Left lung (tissue), 10 donors: ENCODE results near the gene MCM3. TPM values are rescaled to one million over a fixed set of nuclear protein-coding genes. Genes with fewer than 3 reads are reported as not detected.

Experiments used
- ATAC-seq: fragments of 200-7000 bp; cut with Tn5 transposase; one replicate; pipeline ENCODE4 v1.9.1; 2020; ENCODE audit warnings: moderate library complexity
- DNase-seq, 4 donors: peaks; one replicate each; pipeline ENCODE4 v3.0.0-alpha.2; 2013 to 2020
- H3K27ac ChIP-seq, 2 donors: fragments of 200-600 bp; sonication (generic) in 1 of 2; one replicate each; pipeline versions ENCODE4 v1.5.0 to v1.8.0; 2020 to 2021
- H3K27me3 ChIP-seq, 2 donors: fragments of 200-600 bp; sonication (generic) in 1 of 2; one replicate each; pipeline versions ENCODE4 v1.5.0 to v1.8.0; 2020 to 2021
- H3K36me3 ChIP-seq, 2 donors: fragments of 200-600 bp; sonication (generic) in 1 of 2; one replicate each; pipeline versions ENCODE4 v1.5.0 to v1.8.0; 2020 to 2021
- H3K4me1 ChIP-seq, 2 donors: fragments of 200-600 bp; one replicate each; pipeline ENCODE4 v1.8.0; 2021
- H3K4me3 ChIP-seq, 2 donors: fragments of 200-600 bp; sonication (generic) in 1 of 2; one replicate each; pipeline versions ENCODE4 v1.5.0 to v1.8.0; 2020 to 2021; ENCODE audit warnings: mild to moderate bottlenecking in 1 of 2
- H3K9me3 ChIP-seq, 2 donors: fragments of 200-600 bp; sonication (generic) in 1 of 2; one replicate each; pipeline versions ENCODE4 v1.5.0 to v1.8.0; 2020 to 2021
- intact Hi-C, 2 donors: fragments of 100-400 bp; cut with DNase I; formaldehyde crosslinking; loops; one replicate each; pipeline versions ENCODE4 v1.11.2 to v1.14.2; 2022
- polyA plus RNA-seq, 6 donors: library from polyadenylated mRNA; unstranded; fragments of 120-200 nt; gene quantifications; one replicate each; pipeline ENCODE4 v1.2.1, GENCODE V29; 2013; ENCODE audit not compliant: insufficient read length in 6 of 6
- total RNA-seq, 2 donors: library from RNA; stranded (reverse); fragmentation: NEBNext Ultra II Directional; extraction: Animal tissue kit (Norgen Biotek cat#: 25700); gene quantifications; one replicate each; pipeline ENCODE4 v1.2.1, GENCODE V29; 2021
- TF ChIP-seq, protein P1 (sequence below), 2 donors: fragments of 200-600 bp; sonication (generic) in 1 of 2; IDR thresholded peaks; one replicate each; pipeline versions ENCODE4 v1.5.0 to v1.8.0; 2021; ENCODE audit warnings: antibody characterized with exemption in 2 of 2
- donor health status: DM: no; HTN: yes; CAD: no.
- donor health status: DM: no; HTN: no; CAD: no.

The MCM3 gene
- total and polyA plus RNA-seq, 8 donors: 38.9 to 122 (median 95.3) TPM

DNA sequence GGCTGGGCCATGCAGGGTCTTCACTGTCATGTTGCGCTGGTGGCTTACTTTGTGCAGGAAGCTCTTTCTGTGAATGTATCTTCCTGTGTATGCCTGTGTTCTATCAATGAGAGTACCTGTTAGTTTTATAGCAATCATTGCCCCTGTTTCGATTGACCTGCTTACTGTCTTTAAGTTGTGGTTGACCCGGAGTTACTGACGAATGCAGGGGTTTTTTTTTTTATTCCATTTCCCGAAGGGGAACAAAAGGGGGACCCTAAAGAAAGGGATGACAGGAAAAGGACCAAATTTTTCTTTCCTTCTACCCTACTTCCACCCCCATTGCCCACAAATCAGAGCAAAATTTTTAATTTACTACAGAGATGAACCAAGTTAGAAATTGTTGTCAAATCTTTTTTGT, 40.1 kb downstream of the MCM3 start, which contains the start of gene IL17F:
Gene IL17F, minus strand, starts transcription at position 101 of the 400 bp plus-strand sequence. Its CDS starts 71 bp downstream, at position 30.
- Histone ChIP-seq H3K27me3 (no peaks in the 10 kb centered on the region), H3K9me3 (no peaks in the 10 kb centered on the region), H3K27ac (no peak within 1 kb of the TSS), H3K4me1 (no peaks in the 10 kb centered on the region), H3K36me3 (no peaks in the 10 kb centered on the region), H3K4me3 (no peak within 1 kb of the TSS)
- intact Hi-C loops: no loop called here
- no peak for ATAC-seq
- TF ChIP-seq, protein P1, sequence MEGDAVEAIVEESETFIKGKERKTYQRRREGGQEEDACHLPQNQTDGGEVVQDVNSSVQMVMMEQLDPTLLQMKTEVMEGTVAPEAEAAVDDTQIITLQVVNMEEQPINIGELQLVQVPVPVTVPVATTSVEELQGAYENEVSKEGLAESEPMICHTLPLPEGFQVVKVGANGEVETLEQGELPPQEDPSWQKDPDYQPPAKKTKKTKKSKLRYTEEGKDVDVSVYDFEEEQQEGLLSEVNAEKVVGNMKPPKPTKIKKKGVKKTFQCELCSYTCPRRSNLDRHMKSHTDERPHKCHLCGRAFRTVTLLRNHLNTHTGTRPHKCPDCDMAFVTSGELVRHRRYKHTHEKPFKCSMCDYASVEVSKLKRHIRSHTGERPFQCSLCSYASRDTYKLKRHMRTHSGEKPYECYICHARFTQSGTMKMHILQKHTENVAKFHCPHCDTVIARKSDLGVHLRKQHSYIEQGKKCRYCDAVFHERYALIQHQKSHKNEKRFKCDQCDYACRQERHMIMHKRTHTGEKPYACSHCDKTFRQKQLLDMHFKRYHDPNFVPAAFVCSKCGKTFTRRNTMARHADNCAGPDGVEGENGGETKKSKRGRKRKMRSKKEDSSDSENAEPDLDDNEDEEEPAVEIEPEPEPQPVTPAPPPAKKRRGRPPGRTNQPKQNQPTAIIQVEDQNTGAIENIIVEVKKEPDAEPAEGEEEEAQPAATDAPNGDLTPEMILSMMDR (IDR thresholded peaks at IDR 0.05): no peak
- no peak for DNase-seq

DNA sequence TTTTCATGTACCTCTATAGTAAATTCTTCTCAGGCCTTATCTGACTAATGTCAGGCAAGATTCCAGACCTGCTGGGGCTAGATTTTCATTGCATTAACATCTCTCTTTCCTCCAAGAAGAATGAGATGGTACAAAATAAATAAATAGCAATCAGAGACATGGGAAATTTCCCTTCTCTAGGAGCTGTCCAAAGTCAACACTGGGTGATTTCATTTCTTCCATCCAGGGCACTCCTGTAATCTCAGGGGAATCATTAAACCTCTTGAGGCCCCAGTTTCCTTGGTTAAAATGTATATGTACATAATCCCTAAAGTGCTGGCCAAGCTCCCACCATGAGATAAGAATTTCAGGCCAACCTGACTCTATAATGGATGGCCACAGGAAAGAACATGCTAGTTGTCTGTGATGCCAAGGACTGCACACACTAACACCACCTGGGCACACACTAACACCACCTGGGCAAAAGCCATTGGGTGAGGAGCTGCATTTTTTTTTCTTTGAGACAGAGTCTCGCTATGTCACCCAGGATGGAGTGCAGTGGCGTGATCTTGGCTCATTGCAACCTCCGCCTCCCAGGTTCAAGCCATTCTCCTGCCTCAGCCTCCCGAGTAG, 41.2 kb downstream of the MCM3 start:
- Histone ChIP-seq H3K9me3 (no peaks in the 10 kb centered on the region), H3K27ac (no peak overlapping the region), H3K4me3 (no peak overlapping the region), H3K4me1 (no peaks in the 10 kb centered on the region), H3K36me3 (no peaks in the 10 kb centered on the region), H3K27me3 (no peaks in the 10 kb centered on the region)
- TF ChIP-seq, protein P1 (IDR thresholded peaks at IDR 0.05): no peak
- ATAC-seq (peak; percentile 77), DNase-seq (peak in 2 of 4 donors; percentile 17 to 55)
- intact Hi-C loops: no loop called here

DNA sequence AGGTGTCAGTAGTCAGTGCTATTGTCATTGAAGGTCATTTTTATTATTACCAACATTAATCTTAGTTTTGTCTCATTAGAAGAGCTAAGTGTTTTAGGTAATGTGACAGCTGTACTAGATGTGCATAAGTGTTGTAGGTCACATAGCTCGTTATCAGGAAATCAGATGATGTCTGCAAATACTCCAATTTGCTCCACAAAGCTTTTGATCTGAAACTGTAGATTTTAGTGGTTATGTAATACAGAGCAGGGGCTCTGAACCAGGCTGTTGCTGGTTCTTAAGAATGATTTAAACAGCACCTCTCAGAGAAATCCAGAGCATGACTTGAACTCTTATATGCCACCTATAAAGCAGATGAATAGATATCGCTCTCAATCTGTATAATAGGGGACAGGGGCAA, 42.7 kb downstream of the MCM3 start:
- DNase-seq: no peak
- no peak overlapping the region for H3K4me3 ChIP-seq
- ATAC-seq: no peak
- no peaks in the 10 kb centered on the region for H3K9me3 ChIP-seq
- no peak overlapping the region for H3K27ac ChIP-seq
- TF ChIP-seq, protein P1 (IDR thresholded peaks at IDR 0.05): no peak
- intact Hi-C loops: no loop called here
- no peaks in the 10 kb centered on the region for H3K4me1 ChIP-seq
- no peaks in the 10 kb centered on the region for H3K27me3 ChIP-seq
- H3K36me3 ChIP-seq: no peaks in the 10 kb centered on the region

DNA sequence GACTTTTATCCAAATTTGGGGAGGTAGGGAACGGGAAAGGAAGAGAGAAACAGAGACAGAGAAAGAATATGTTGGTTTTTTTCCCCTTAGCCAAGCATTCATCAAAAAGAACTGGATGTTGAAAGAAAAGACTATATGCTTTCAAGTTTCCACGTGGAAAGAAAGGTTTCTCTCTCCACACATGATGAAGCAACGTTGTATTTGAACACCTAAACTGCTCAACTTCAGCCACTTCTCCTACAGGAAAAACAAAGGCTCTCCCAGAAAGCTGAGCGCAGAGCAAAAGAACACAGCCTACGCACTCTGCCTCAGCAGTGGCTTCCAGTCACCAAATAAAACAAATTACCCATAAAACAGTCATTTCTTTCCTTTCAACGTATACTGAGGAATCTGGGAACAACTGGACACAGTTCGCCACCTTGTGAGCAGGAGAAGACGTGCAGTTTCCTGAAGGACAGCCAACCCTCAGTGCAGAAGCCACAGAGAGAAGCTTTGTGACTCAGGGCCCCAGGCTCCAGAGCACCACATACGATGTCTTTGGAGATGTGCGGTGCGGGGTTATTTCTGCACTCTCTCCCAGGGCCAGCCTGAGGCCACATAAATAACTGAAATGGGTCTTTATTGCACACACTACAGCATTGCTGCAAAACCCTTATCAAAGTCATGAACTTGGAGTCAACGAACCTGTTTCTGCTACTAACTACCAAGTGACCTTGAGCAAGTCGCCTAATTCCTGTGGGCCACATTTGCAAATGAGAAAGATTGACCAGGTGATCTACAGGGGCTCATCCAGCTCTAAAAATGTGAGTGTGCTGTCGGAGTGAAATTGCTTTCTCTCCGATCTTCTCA, 50.3 kb downstream of the MCM3 start:
- Histone ChIP-seq H3K4me1 (no peaks in the 10 kb centered on the region), H3K27me3 (no peaks in the 10 kb centered on the region), H3K9me3 (no peaks in the 10 kb centered on the region), H3K36me3 (no peaks in the 10 kb centered on the region), H3K27ac (no peak overlapping the region), H3K4me3 (no peak overlapping the region)
- ATAC-seq: peak; percentile 88
- intact Hi-C loops: no loop called here
- peak in 1 of 4 donors; percentile 22 for DNase-seq
- TF ChIP-seq, protein P1 (IDR thresholded peaks at IDR 0.05): peak; percentile 10 to 34

DNA sequence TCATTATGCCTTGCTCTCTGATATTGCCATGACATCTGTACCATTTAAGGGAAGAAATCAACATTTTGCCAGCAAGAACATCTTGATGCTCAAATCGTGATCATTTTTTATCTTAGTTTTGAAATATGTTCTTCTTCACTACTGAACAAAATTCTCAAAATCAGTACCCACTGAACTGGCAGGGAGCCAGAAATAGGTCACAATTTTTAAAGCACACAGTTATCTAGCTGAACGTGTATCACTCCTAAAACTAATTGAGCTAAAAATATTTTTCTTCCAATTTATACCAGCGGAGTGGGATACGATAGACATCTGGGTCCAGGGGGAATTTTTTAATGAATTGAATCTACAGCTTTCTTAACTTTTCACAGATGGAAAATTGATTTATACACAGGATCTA, 51.5 kb downstream of the MCM3 start:
- intact Hi-C loops: no loop called here
- no peaks in the 10 kb centered on the region for H3K36me3 ChIP-seq
- TF ChIP-seq, protein P1 (IDR thresholded peaks at IDR 0.05): no peak
- no peak for DNase-seq
- H3K4me3 ChIP-seq: no peak overlapping the region
- H3K27ac ChIP-seq: no peak overlapping the region
- ATAC-seq: no peak
- no peaks in the 10 kb centered on the region for H3K27me3 ChIP-seq
- H3K9me3 ChIP-seq: no peaks in the 10 kb centered on the region
- no peaks in the 10 kb centered on the region for H3K4me1 ChIP-seq
